H1 (cell line): Measurements from ENCODE around the gene GAN. TPM values are rescaled to one million over a fixed set of nuclear protein-coding genes. Genes with fewer than 3 reads are reported as not detected.

Source experiments
- BACH1 ChIP-seq: IDR thresholded peaks from 2 replicates; pipeline ENCODE4 v1.6.1; 2012; ENCODE audit warnings: low read length, improper control_type of control experiment
- CHD1 ChIP-seq: IDR thresholded peaks from 2 replicates; pipeline ENCODE4 v1.6.1; 2012; ENCODE audit warnings: low read depth, low read length, improper control_type of control experiment
- JUND ChIP-seq: IDR thresholded peaks from 2 replicates; pipeline ENCODE4 v1.6.1; 2011; ENCODE audit warnings: mild to moderate bottlenecking, improper control_type of control experiment, low read length
- RAD21 ChIP-seq, 2 experiments: IDR thresholded peaks in 1 of 2; conservative IDR thresholded peaks in 1 of 2; 2 replicates each; pipeline ENCODE4 v1.6.1; 2011; ENCODE audit warnings: low read depth in 2 of 2, low read length in 2 of 2, improper control_type of control experiment in 1 of 2, inconsistent platforms in 1 of 2, mild to moderate bottlenecking in 1 of 2, moderate library complexity in 1 of 2
- SAP30 ChIP-seq: fragments of 300-600 bp; sonication (generic); IDR thresholded peaks from 2 replicates; pipeline ENCODE4 v1.7.1; 2012; ENCODE audit warnings: low read length, moderate library complexity, mild to moderate bottlenecking, inconsistent platforms; ENCODE audit not compliant: insufficient read depth, insufficient replicate concordance
- SIX5 ChIP-seq: IDR thresholded peaks from 2 replicates; pipeline ENCODE4 v1.6.1; 2011; ENCODE audit warnings: mild to moderate bottlenecking, low read depth, low read length
- TBP ChIP-seq: IDR thresholded peaks from 2 replicates; pipeline ENCODE4 v1.6.1; 2011; ENCODE audit warnings: low read depth, low read length, improper control_type of control experiment
- polyA plus RNA-seq, 7 experiments: library from polyadenylated mRNA; depleted of rRNA in 3 of 7; stranded (reverse) in 5 of 7; unstranded in 2 of 7; fragments of >200 nt in 5 of 7; fragments of 200-250 nt in 2 of 7; gene quantifications; 1 replicate in 5 of 7; 2 replicates in 1 of 7; 4 replicates in 1 of 7; pipeline versions ENCODE4 v1.2.1 to v1.2.3, GENCODE V29; 2011 to 2013; ENCODE audit warnings: missing spikeins in 2 of 7, mixed read lengths in 2 of 7
- total RNA-seq: library from RNA; stranded (reverse); fragmentation: NEBNext Ultra II Directional; extraction: Animal tissue kit (Norgen Biotek cat#: 25700); gene quantifications from 2 replicates; pipeline ENCODE4 v1.2.1, GENCODE V29; 2021
- TF ChIP-seq, protein P1 (sequence below): fragments of 300-600 bp; sonication (generic); IDR thresholded peaks from 2 replicates; pipeline ENCODE4 v1.7.1; 2012; ENCODE audit warnings: low read length, moderate library complexity, mild to moderate bottlenecking, inconsistent platforms; ENCODE audit not compliant: insufficient replicate concordance
- TF ChIP-seq, protein P2 (sequence below), 3 experiments: IDR thresholded peaks; 1 replicate in 2 of 3; 2 replicates in 1 of 3; pipeline versions ENCODE4 v1.5.1 to v1.6.1; 2011; ENCODE audit warnings: low read length in 3 of 3, mild to moderate bottlenecking in 3 of 3, inconsistent platforms in 2 of 3, low read depth in 1 of 3, moderate library complexity in 1 of 3; ENCODE audit not compliant: insufficient read depth in 1 of 3; ENCODE audit errors: control extremely low read depth in 1 of 3

Gene GAN
- total and polyA plus RNA-seq, 2 of the 8 experiments (the other 6 are each of a cell fraction or from before 2014, with no cell fraction given) = 4.5 to 23.9 TPM

DNA sequence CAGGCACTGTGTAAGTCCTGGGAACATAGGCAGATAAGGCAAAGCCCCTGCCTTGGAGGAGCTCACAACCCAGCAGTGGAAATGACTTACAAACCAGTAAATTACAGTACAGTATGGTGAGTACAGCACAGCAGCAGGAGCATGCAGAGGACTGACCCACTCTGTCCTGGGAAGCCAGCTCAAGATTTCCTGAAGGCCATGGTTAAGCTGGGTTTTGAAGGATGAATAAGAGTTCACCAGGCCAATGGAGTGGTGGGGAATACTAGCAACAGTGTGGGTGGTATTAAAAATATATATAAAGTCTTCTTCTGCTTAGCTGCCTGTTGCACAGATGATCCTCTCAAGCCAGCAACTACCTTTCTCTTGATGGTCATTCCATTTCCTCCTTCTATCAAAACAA, 3.0 kb upstream of the GAN start (continued):
- TF ChIP-seq, protein P1, sequence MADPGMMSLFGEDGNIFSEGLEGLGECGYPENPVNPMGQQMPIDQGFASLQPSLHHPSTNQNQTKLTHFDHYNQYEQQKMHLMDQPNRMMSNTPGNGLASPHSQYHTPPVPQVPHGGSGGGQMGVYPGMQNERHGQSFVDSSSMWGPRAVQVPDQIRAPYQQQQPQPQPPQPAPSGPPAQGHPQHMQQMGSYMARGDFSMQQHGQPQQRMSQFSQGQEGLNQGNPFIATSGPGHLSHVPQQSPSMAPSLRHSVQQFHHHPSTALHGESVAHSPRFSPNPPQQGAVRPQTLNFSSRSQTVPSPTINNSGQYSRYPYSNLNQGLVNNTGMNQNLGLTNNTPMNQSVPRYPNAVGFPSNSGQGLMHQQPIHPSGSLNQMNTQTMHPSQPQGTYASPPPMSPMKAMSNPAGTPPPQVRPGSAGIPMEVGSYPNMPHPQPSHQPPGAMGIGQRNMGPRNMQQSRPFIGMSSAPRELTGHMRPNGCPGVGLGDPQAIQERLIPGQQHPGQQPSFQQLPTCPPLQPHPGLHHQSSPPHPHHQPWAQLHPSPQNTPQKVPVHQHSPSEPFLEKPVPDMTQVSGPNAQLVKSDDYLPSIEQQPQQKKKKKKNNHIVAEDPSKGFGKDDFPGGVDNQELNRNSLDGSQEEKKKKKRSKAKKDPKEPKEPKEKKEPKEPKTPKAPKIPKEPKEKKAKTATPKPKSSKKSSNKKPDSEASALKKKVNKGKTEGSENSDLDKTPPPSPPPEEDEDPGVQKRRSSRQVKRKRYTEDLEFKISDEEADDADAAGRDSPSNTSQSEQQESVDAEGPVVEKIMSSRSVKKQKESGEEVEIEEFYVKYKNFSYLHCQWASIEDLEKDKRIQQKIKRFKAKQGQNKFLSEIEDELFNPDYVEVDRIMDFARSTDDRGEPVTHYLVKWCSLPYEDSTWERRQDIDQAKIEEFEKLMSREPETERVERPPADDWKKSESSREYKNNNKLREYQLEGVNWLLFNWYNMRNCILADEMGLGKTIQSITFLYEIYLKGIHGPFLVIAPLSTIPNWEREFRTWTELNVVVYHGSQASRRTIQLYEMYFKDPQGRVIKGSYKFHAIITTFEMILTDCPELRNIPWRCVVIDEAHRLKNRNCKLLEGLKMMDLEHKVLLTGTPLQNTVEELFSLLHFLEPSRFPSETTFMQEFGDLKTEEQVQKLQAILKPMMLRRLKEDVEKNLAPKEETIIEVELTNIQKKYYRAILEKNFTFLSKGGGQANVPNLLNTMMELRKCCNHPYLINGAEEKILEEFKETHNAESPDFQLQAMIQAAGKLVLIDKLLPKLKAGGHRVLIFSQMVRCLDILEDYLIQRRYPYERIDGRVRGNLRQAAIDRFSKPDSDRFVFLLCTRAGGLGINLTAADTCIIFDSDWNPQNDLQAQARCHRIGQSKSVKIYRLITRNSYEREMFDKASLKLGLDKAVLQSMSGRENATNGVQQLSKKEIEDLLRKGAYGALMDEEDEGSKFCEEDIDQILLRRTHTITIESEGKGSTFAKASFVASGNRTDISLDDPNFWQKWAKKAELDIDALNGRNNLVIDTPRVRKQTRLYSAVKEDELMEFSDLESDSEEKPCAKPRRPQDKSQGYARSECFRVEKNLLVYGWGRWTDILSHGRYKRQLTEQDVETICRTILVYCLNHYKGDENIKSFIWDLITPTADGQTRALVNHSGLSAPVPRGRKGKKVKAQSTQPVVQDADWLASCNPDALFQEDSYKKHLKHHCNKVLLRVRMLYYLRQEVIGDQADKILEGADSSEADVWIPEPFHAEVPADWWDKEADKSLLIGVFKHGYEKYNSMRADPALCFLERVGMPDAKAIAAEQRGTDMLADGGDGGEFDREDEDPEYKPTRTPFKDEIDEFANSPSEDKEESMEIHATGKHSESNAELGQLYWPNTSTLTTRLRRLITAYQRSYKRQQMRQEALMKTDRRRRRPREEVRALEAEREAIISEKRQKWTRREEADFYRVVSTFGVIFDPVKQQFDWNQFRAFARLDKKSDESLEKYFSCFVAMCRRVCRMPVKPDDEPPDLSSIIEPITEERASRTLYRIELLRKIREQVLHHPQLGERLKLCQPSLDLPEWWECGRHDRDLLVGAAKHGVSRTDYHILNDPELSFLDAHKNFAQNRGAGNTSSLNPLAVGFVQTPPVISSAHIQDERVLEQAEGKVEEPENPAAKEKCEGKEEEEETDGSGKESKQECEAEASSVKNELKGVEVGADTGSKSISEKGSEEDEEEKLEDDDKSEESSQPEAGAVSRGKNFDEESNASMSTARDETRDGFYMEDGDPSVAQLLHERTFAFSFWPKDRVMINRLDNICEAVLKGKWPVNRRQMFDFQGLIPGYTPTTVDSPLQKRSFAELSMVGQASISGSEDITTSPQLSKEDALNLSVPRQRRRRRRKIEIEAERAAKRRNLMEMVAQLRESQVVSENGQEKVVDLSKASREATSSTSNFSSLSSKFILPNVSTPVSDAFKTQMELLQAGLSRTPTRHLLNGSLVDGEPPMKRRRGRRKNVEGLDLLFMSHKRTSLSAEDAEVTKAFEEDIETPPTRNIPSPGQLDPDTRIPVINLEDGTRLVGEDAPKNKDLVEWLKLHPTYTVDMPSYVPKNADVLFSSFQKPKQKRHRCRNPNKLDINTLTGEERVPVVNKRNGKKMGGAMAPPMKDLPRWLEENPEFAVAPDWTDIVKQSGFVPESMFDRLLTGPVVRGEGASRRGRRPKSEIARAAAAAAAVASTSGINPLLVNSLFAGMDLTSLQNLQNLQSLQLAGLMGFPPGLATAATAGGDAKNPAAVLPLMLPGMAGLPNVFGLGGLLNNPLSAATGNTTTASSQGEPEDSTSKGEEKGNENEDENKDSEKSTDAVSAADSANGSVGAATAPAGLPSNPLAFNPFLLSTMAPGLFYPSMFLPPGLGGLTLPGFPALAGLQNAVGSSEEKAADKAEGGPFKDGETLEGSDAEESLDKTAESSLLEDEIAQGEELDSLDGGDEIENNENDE = no peak
- TF ChIP-seq TBP (no peak), SIX5 (no peak), JUND (no peak), SAP30 (no peak), CHD1 (no peak), BACH1 (no peak), RAD21 (IDR thresholded peaks at IDR 0.05 in 1 of 2, conservative IDR thresholded peaks at IDR 0.05 in 1 of 2; ENCODE audit: low read depth in 2 of 2, low read length in 2 of 2) (no peak)
- TF ChIP-seq, protein P2, sequence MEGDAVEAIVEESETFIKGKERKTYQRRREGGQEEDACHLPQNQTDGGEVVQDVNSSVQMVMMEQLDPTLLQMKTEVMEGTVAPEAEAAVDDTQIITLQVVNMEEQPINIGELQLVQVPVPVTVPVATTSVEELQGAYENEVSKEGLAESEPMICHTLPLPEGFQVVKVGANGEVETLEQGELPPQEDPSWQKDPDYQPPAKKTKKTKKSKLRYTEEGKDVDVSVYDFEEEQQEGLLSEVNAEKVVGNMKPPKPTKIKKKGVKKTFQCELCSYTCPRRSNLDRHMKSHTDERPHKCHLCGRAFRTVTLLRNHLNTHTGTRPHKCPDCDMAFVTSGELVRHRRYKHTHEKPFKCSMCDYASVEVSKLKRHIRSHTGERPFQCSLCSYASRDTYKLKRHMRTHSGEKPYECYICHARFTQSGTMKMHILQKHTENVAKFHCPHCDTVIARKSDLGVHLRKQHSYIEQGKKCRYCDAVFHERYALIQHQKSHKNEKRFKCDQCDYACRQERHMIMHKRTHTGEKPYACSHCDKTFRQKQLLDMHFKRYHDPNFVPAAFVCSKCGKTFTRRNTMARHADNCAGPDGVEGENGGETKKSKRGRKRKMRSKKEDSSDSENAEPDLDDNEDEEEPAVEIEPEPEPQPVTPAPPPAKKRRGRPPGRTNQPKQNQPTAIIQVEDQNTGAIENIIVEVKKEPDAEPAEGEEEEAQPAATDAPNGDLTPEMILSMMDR (IDR thresholded peaks at IDR 0.05; ENCODE audit: control extremely low read depth in 1 of 3, insufficient read depth in 1 of 3, low read depth in 1 of 3, low read length in 3 of 3) = no peak
